Medulla oblongata (tissue), 1 donor: Measurements from ENCODE around the gene ST8SIA4.

Source experiments
- DNase-seq: peaks from one replicate; pipeline ENCODE4 v3.0.0-alpha.2; 2015; ENCODE audit errors: extremely low spot score

Gene ST8SIA4

DNA sequence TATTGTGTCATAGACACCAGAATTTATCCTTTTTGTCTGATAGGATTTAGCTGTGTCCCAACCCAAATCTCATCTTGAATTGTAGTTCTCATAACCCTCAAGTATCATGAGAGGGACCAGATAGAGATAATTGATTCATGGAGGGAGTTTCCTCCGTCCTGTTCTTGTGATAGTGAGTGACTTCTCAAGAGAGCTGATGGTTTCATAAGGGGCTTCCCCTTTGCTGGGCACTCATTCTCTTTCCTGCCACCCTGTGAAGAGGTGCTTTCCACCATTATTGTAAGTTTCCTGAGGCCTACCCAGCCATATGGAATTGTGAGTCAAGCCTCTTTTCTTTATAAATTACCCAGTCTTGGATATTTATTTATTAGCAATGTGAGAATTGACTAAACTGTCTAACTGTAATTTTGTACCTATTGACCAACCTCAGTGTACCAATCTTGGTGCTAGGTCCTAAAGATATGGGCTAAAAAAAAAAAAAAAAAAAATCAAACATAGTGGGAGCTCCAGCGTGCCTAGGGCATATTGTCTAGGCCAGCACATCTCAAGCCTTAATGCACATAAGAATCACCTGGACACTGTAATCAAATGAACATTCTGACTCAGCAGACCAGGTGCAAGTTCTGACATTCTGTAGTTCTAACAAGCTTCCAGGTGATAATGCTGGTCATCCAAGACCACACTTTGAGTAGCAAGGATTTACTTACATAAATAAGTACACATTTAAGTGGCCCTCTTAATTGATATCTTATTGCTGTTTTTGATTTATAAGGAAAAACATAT is 30.5 kb downstream of the ST8SIA4 start:
- no peak for DNase-seq

- no peak for DNase-seq
Observed at GRCh38 chr5:100867039-100867562, 36.0 kb downstream of the ST8SIA4 start.

DNA sequence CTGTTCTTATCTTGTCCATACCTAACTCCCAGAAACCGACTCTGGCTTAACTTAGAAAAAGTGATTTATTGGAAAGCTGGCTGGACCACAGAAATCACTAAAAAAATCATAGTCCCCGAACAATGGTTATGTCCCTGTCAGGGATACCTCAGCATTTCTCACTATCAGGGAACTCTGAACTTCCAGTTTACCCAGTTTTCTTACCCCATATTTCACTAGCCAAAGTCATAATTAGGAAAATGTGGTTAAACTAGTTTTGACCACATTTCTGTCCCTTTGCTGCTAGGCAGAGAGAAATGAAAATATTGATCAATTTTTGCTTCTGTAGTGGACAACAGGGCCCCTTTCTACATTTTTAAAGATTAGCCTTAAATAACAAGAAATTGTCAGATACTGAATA is 38.2 kb downstream of the ST8SIA4 start:
- no peak for DNase-seq

DNA sequence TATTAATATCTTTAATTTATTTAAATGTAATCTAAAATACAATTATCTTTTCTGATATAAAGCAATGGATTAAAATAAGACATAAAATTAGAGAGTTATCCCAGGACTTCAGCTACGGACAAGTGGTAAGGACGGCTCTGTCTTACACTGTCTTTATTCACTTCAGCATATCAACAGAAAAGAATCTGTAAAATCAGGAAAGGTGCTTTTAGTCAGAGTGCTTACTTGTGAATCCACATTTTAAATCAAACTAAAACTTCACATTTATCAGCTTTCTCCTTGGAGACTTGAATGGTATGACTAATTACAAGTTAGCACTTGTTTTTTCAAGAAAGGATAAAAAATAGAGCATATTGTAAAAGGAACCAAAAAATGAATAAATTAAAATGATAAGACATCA is 39.3 kb downstream of the ST8SIA4 start:
- DNase-seq: no peak

- no peak for DNase-seq
Observed at GRCh38 chr5:100861148-100861547, 41.9 kb downstream of the ST8SIA4 start.

- DNase-seq: no peak
Observed at GRCh38 chr5:100860407-100860806, 42.7 kb downstream of the ST8SIA4 start.

- DNase-seq: no peak
Observed at GRCh38 chr5:100858987-100859545, 44.0 kb downstream of the ST8SIA4 start.

DNA sequence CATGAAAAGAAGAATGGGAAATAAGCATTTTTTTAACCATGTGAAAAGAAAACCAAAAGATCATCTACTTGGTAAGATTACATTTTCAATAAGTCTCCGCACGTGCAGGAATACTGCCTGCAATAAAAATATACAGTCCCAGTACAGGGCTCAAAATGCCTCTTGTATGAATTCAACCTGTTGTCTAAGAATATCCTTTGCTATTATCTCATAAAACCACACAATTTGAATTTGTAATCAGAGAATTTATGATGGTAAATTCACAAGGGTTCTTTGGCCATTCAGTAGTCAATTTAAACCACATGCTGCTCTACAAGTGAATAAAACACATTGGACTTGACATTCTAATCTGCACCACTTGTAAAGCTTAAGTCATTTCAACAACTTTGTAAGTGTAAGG is 46.6 kb downstream of the ST8SIA4 start:
- DNase-seq: no peak

- DNase-seq: no peak
Observed at GRCh38 chr5:100855937-100856430, 47.1 kb downstream of the ST8SIA4 start.

DNA sequence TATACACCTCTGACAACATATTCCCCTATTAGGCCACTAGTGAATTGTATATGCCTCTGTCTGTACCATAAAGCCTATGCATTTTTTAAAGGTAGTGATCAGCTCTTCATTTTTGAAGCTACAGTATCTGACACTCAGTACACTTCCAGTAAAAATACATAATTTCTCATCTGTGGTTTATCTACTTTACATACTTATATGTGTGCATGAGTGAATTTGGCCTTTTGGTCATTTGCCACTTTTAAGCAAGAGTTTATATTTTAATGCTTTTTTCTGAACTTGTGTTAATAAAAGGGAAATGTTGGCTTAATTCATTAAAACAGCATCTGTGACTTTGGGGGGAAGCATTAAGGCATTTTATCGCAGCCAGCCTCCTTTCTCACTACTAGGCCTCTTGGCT is 47.8 kb downstream of the ST8SIA4 start:
- no peak for DNase-seq

DNA sequence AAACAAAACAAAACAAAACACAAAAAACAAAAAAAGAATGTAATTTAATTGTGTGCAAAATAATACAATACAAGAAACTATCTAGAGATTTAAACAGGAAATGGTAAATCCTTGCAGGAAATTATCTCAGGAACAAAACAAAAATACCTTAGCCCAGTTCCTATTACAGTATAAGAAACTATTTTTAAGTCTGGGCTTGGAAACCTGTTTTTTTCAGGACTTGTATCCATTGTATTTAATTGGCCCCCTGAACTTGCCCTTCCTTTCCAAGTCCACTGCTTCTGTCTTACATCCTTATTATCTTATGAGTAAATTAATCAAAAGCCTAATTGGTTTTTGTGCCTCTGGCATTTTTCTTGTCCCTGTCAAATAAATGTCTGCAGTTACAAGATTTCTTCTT is 48.5 kb downstream of the ST8SIA4 start:
- DNase-seq: no peak

DNA sequence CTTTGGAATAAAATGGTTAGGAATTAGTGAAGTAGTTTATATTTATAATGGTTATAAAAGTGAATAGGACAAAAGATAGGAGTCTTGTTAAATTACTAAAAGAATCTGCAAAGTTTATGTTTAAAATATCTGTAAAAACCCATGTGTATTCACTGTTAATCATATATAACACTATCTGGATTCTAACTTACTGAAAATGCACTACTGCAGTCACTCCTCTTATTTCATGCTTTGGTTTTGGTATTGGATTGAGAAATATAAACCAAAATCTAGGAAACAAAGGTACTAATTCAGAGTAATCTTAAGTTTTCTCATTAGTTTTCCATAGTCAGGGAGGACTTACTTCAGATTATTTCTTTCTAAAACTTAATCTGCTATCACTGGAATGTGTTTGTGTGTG is 49.5 kb downstream of the ST8SIA4 start:
- DNase-seq: no peak

DNA sequence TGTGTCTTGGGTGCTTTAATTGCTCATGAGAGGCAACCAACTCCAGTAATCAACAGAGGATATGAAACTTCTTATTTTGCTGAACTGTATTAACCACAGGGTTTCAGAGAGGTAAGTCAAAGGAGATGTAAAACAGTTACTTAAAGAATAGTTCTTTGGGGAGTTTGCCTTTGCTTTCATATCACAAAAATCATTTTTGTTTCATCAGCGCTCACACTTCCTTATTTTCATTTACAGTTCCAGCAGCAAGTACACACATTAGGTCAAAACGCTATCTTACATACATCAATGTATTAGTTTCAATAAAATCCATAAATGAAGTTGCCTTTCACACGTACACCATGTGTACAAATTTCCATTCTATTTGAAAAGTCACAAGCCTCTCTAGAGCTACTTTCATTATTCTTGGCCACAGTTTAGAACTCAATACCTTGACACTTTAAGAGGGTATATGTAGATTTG is 50.1 kb downstream of the ST8SIA4 start:
- DNase-seq: peak; percentile 21

- no peak for DNase-seq
Observed at GRCh38 chr5:100852051-100852450, 51.0 kb downstream of the ST8SIA4 start.

GRCh38 chr5:100846772-100847171 is 56.3 kb downstream of the ST8SIA4 start:
- no peak for DNase-seq

DNA sequence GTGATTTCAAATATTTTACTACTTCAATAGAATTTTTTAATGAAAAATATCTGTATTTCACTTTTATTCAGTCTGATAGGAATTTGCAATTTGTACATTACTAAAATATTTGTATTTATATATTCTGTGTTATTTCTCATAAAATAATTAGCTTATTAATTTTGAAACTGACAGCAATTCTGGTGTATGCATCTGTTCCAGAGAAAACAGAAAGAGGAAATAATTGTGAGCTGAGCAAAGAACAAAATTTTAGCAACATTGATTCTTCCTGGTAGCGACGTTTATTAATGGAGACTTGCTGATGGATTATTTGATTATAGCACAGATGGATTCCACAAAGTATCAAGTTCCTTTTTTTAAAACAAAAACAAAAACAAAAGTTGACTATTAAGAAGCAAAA is 61.0 kb downstream of the ST8SIA4 start:
- no peak for DNase-seq

GRCh38 chr5:100841358-100842076 is 61.6 kb downstream of the ST8SIA4 start:
- no peak for DNase-seq

DNA sequence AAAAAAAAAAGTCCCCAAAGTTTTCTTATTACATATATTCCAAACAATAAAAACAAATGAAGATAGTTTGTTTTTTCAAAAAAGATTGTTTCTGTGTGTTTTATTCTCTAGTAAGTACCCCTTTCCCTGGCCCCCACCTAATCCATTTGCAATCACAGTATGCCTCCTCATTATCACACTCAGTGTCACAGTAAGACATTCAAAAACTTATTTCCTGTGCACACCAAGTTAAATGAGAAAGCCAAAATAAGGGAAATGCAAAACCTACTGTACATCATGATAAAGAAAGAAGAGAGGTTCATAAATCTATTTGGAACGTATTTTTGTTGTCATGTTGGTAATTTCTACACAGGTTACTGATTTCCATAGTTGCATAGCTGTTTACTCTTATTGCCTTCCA is 62.3 kb downstream of the ST8SIA4 start:
- DNase-seq: no peak

DNA sequence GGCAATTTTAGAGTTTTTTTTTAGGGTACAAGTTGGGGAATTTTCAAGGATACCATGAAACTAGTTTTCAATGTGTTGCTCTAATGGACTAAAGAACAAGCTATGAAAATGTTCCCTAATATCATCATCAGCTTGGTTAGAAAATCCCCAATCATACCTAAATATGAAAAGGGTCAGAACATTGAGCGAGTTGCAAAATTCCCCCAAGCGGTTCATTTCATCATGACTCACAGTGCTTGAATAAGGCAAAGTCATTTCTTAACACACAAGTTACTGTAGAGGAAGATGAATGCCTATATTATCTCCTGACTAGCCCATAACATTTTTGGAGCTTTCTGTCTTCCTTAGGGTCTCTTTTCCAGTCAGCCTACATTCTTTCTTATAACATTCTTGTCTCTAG is 62.7 kb downstream of the ST8SIA4 start:
- no peak for DNase-seq

DNA sequence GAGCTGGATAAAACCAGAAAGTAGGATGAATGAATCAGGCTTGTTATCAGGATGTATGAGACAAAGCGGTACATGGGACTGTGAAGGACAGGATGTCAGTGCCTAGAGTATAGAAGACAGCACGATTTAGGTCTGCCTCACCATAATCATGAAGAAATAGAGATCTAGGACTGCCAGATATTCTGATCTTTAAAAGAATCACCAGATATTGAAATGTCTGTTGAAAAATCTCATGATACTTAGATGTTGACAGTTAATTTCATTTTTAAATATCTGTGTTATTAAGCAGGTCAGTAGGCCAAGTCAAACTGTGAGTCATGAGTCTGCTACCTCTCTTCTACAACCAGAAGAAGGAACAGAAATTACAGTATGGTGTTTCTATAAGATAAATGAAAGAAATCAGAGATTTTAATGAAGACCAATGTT is 65.0 kb downstream of the ST8SIA4 start:
- no peak for DNase-seq

- no peak for DNase-seq
Observed at GRCh38 chr5:100834519-100834918, 68.6 kb downstream of the ST8SIA4 start.
